HepG2 (cell line): ENCODE data around the gene SRC. TPM values are rescaled to one million over a fixed set of nuclear protein-coding genes. Genes with fewer than 3 reads are reported as not detected.

Experiments used
- ATF4 ChIP-seq, 2 experiments: fragments of 450-650 bp in 1 of 2; sonication (generic) in 1 of 2; formaldehyde crosslinking; IDR thresholded peaks; 2 replicates each; pipeline versions ENCODE4 v1.5.0 to v1.8.0; 2020 to 2022; ENCODE audit warnings: mild to moderate bottlenecking in 1 of 2, missing genetic modification reagents in 1 of 2
- GABPA ChIP-seq, 2 experiments: IDR thresholded peaks; 2 replicates each; pipeline ENCODE4 v1.6.1; 2011 to 2016; ENCODE audit warnings: low read depth in 2 of 2, low read length in 1 of 2, missing biosample characterization in 1 of 2, missing genetic modification characterization in 1 of 2
- GMEB2 ChIP-seq: IDR thresholded peaks from 2 replicates; pipeline ENCODE4 v1.6.1; 2016; ENCODE audit warnings: missing biosample characterization, missing genetic modification reagents, low read depth
- JARID2 ChIP-seq: sonication (generic); formaldehyde crosslinking; IDR thresholded peaks from 2 replicates; pipeline ENCODE4 v1.8.1; 2023; ENCODE audit warnings: missing genetic modification reagents, inconsistent platforms; ENCODE audit not compliant: insufficient replicate concordance
- KAT7 ChIP-seq: IDR thresholded peaks from 2 replicates; pipeline ENCODE4 v1.6.1; 2018; ENCODE audit warnings: borderline replicate concordance, missing compliant biosample characterization
- KAT8 ChIP-seq: IDR thresholded peaks from 2 replicates; pipeline ENCODE4 v1.6.1; 2016; ENCODE audit warnings: missing genetic modification reagents, missing compliant biosample characterization
- MTERF4 ChIP-seq: sonication (generic); formaldehyde crosslinking; IDR thresholded peaks from 2 replicates; pipeline ENCODE4 v1.8.0; 2023; ENCODE audit warnings: mild to moderate bottlenecking, missing genetic modification reagents
- PLRG1 ChIP-seq: fragments of 450-650 bp; conservative IDR thresholded peaks from 2 replicates; pipeline ENCODE4 v1.6.1; 2016
- RAD21 ChIP-seq: fragments of 450-650 bp; formaldehyde crosslinking; IDR thresholded peaks from 2 replicates; pipeline ENCODE4 v1.5.0; 2020; ENCODE audit warnings: mild to moderate bottlenecking
- RBFOX2 ChIP-seq: fragments of 200-400 bp; formaldehyde crosslinking; IDR thresholded peaks from 2 replicates; pipeline ENCODE4 v1.6.1; 2017; ENCODE audit warnings: low read depth, mild to moderate bottlenecking, low read length
- RXRB ChIP-seq: IDR thresholded peaks from 2 replicates; pipeline ENCODE4 v1.6.1; 2016; ENCODE audit warnings: borderline replicate concordance, missing genetic modification reagents, missing compliant biosample characterization
- SMARCC2 ChIP-seq: fragments of 450-650 bp; IDR thresholded peaks from 2 replicates; pipeline ENCODE4 v1.6.1; 2017; ENCODE audit warnings: antibody characterized with exemption, mild to moderate bottlenecking
- SRSF9 ChIP-seq: fragments of 200-400 bp; formaldehyde crosslinking; IDR thresholded peaks from 2 replicates; pipeline ENCODE4 v1.6.1; 2018; ENCODE audit warnings: borderline replicate concordance, mild to moderate bottlenecking, low read depth, low read length; ENCODE audit not compliant: insufficient read depth, poor library complexity, severe bottlenecking
- ZNF546 ChIP-seq: sonication (generic); formaldehyde crosslinking; conservative IDR thresholded peaks from 2 replicates; pipeline ENCODE4 v1.8.1; 2023; ENCODE audit warnings: mild to moderate bottlenecking, missing genetic modification reagents
- ZNF574 ChIP-seq: sonication (generic); formaldehyde crosslinking; IDR thresholded peaks from 2 replicates; pipeline ENCODE4 v1.4.0; 2020; ENCODE audit warnings: missing genetic modification reagents
- ZNF724P ChIP-seq: sonication (generic); formaldehyde crosslinking; IDR thresholded peaks from 2 replicates; pipeline ENCODE4 v1.8.0; 2022; ENCODE audit warnings: missing genetic modification reagents, borderline replicate concordance
- ZNF891 ChIP-seq: sonication (generic); formaldehyde crosslinking; IDR thresholded peaks from 2 replicates; pipeline ENCODE4 v1.5.0; 2020; ENCODE audit warnings: mild to moderate bottlenecking, missing genetic modification reagents
- ZXDC ChIP-seq: sonication (generic); formaldehyde crosslinking; IDR thresholded peaks from 2 replicates; pipeline ENCODE4 v1.5.0; 2020; ENCODE audit warnings: mild to moderate bottlenecking, missing genetic modification reagents
- polyA plus RNA-seq, 8 experiments: library from polyadenylated mRNA; depleted of rRNA in 3 of 8; stranded (reverse) in 7 of 8; unstranded in 1 of 8; fragments of >200 nt; fragmentation: Illumina TruSeq in 4 of 8; extraction: Trizol in 4 of 8; gene quantifications; 2 replicates each; pipeline versions ENCODE4 v1.2.1 to v1.2.3, GENCODE V29; 2011 to 2016; ENCODE audit warnings: low read depth in 4 of 8, missing spikeins in 1 of 8, mixed read lengths in 1 of 8; ENCODE audit not compliant: insufficient read depth in 1 of 8
- total RNA-seq, 5 experiments: library from RNA; depleted of rRNA; stranded (reverse); fragments of >200 nt; fragmentation: Illumina TruSeq; extraction: Trizol; gene quantifications; 2 replicates each; pipeline ENCODE4 v1.2.3, GENCODE V29; 2016; ENCODE audit warnings: low read depth in 1 of 5

The SRC gene
- total and polyA plus RNA-seq, 2 of the 13 experiments (the other 11 are each of a cell fraction or from before 2014, with no cell fraction given), result 54.7 to 192 TPM

GRCh38 chr20:37345339-37346235, at the start of gene SRC (continued):
- peak; percentile 52 for TF ChIP-seq ZNF574 (CRISPR knock-in tag)
- peak; percentile 63; the same call in 1 of the 2 replicates for TF ChIP-seq ZXDC (CRISPR knock-in tag)
- peak; percentile 47; the same call in 1 of the 2 replicates for TF ChIP-seq RAD21
- no peak for TF ChIP-seq JARID2 (CRISPR knock-in tag)
- no peak for TF ChIP-seq PLRG1
- TF ChIP-seq ZNF724P (CRISPR knock-in tag), result peak; percentile 38; the same call in 1 of the 2 replicates
- 0 out of 2 replicates have a peak, but pooled peaks have one; percentile 46 for TF ChIP-seq ZNF546 (CRISPR knock-in tag)
- TF ChIP-seq ATF4 (CRISPR knock-in tag; IDR thresholded peaks at IDR 0.05), result no peak
- TF ChIP-seq SMARCC2, result no peak
- TF ChIP-seq KAT8, result no peak; the same call in 1 of the 2 replicates
- TF ChIP-seq ZNF891, result no peak; the same call in 1 of the 2 replicates
- peak; percentile 80 for TF ChIP-seq RBFOX2
- peak; percentile 3 for TF ChIP-seq GABPA (IDR thresholded peaks at IDR 0.05; ENCODE audit: low read depth, low read length)
- TF ChIP-seq GABPA (CRISPR knock-in tag; IDR thresholded peaks at IDR 0.05; ENCODE audit: low read depth), result peak; percentile 43; the same call in 1 of the 2 replicates
- peak; percentile 64 for TF ChIP-seq RXRB (CRISPR knock-in tag)
- TF ChIP-seq SRSF9, result no peak
- no peak for TF ChIP-seq GMEB2
- peak; percentile 84 for TF ChIP-seq KAT7 (CRISPR knock-in tag)
- peak; percentile 51; the same call in 1 of the 2 replicates for TF ChIP-seq MTERF4 (CRISPR knock-in tag)
